Activated CD8-positive, alpha-beta memory T cell treated with anti-CD3 and anti-CD28 coated beads, Interleukin-2, amount 10 ng/mL, durations not matched to agents 7 days and 5 days (primary cell): ENCODE data around the gene MDGA2. TPM values are rescaled to one million over a fixed set of nuclear protein-coding genes. Genes with fewer than 3 reads are reported as not detected.

ENCODE experiments used
- ATAC-seq: fragments of 150-1000 bp; cut with Tn5 transposase; one replicate; pipeline ENCODE4 v1.10.0; 2021; ENCODE audit warnings: moderate library complexity
- CTCF ChIA-PET: fragments of 350-600 bp; sonication (Branson Sonifier 250); formaldehyde crosslinking; loops from one replicate; lab custom pipeline; 2021; ENCODE audit warnings: antibody characterized with exemption; lab: Charles Lee
- DNase-seq: peaks from one replicate; pipeline ENCODE4 v3.0.0-alpha.2; 2020
- H3K27ac Mint-ChIP-seq: one replicate; pipeline ENCODE4 v1.8.0; 2021; ENCODE audit warnings: mild to moderate bottlenecking, mixed read lengths
- H3K27me3 Mint-ChIP-seq: one replicate; pipeline ENCODE4 v1.8.0; 2021; ENCODE audit warnings: mixed read lengths
- H3K36me3 Mint-ChIP-seq: one replicate; pipeline ENCODE4 v1.8.0; 2021; ENCODE audit warnings: mild to moderate bottlenecking, mixed read lengths
- H3K4me1 Mint-ChIP-seq: one replicate; pipeline ENCODE4 v1.8.0; 2021; ENCODE audit warnings: mixed read lengths
- H3K4me3 Mint-ChIP-seq: one replicate; pipeline ENCODE4 v1.8.0; 2021; ENCODE audit warnings: mild to moderate bottlenecking, moderate library complexity, mixed read lengths
- H3K9me3 Mint-ChIP-seq: one replicate; pipeline ENCODE4 v1.8.0; 2022; ENCODE audit warnings: low read depth, mixed read lengths
- total RNA-seq, 2 experiments: library from RNA; stranded (reverse); gene quantifications; one replicate each; pipeline ENCODE4 v1.2.3, GENCODE V29; 2021

The MDGA2 gene
- total RNA-seq, 2 experiments from 2014 or later = not detected

GRCh38 chr14:46894476-46894875 lies 780.9 kb downstream of the MDGA2 start:
- DNase-seq = no peak
- no peak overlapping the region for H3K27ac Mint-ChIP-seq

GRCh38 chr14:46887144-46887543 lies 788.3 kb downstream of the MDGA2 start:
- H3K36me3 Mint-ChIP-seq = no peaks in the 10 kb centered on the region
- CTCF ChIA-PET = no interaction called here
- no peak overlapping the region for H3K4me3 Mint-ChIP-seq
- ATAC-seq (no peak), DNase-seq (no peak)
- no peak overlapping the region for H3K27ac Mint-ChIP-seq
- no peaks in the 10 kb centered on the region for H3K4me1 Mint-ChIP-seq
- no peaks in the 10 kb centered on the region for H3K27me3 Mint-ChIP-seq
- peaks cover 3% of the 10 kb centered on the region for H3K9me3 Mint-ChIP-seq

More at GRCh38 chr14:46894476-46894875, 780.9 kb downstream of the MDGA2 start:
- no peaks in the 10 kb centered on the region for H3K27me3 Mint-ChIP-seq
- H3K4me1 Mint-ChIP-seq = no peaks in the 10 kb centered on the region
- CTCF ChIA-PET = no interaction called here
- ATAC-seq = no peak
- H3K9me3 Mint-ChIP-seq = peaks cover 10% of the 10 kb centered on the region
- no peaks in the 10 kb centered on the region for H3K36me3 Mint-ChIP-seq
- no peak overlapping the region for H3K4me3 Mint-ChIP-seq

GRCh38 chr14:46885566-46885965 lies 789.8 kb downstream of the MDGA2 start:
- ATAC-seq (no peak), DNase-seq (no peak)
- no peak overlapping the region for H3K27ac Mint-ChIP-seq
- H3K9me3 Mint-ChIP-seq = peaks cover 9% of the 10 kb centered on the region
- no peaks in the 10 kb centered on the region for H3K4me1 Mint-ChIP-seq
- CTCF ChIA-PET = no interaction called here
- no peak overlapping the region for H3K4me3 Mint-ChIP-seq
- no peaks in the 10 kb centered on the region for H3K27me3 Mint-ChIP-seq
- no peaks in the 10 kb centered on the region for H3K36me3 Mint-ChIP-seq

GRCh38 chr14:46861753-46862152 lies 813.7 kb downstream of the MDGA2 start:
- H3K27me3 Mint-ChIP-seq = no peaks in the 10 kb centered on the region
- ATAC-seq (no peak), DNase-seq (no peak)
- H3K36me3 Mint-ChIP-seq = no peaks in the 10 kb centered on the region
- no peaks in the 10 kb centered on the region for H3K4me1 Mint-ChIP-seq
- CTCF ChIA-PET = no interaction called here
- H3K27ac Mint-ChIP-seq = no peak overlapping the region
- peaks cover 16% of the 10 kb centered on the region for H3K9me3 Mint-ChIP-seq
- no peak overlapping the region for H3K4me3 Mint-ChIP-seq

GRCh38 chr14:46840944-46841720 lies 834.3 kb downstream of the MDGA2 start:
- Mint-ChIP-seq H3K4me3 (no peak overlapping the region), H3K27ac (no peak overlapping the region), H3K27me3 (no peaks in the 10 kb centered on the region), H3K36me3 (no peaks in the 10 kb centered on the region), H3K4me1 (no peaks in the 10 kb centered on the region), H3K9me3 (no peaks in the 10 kb centered on the region)
- DNase-seq = no peak
- CTCF ChIA-PET = no interaction called here
- ATAC-seq = no peak

GRCh38 chr14:46820291-46820690 lies 855.1 kb downstream of the MDGA2 start:
- DNase-seq (no peak), ATAC-seq (no peak)
- Mint-ChIP-seq H3K36me3 (no peaks in the 10 kb centered on the region), H3K27ac (no peak overlapping the region), H3K27me3 (no peaks in the 10 kb centered on the region), H3K4me1 (no peaks in the 10 kb centered on the region), H3K9me3 (peaks cover 4% of the 10 kb centered on the region), H3K4me3 (no peak overlapping the region)
- CTCF ChIA-PET = no interaction called here

- no peaks in the 10 kb centered on the region for H3K4me1 Mint-ChIP-seq
- CTCF ChIA-PET = no interaction called here
- no peak overlapping the region for H3K27ac Mint-ChIP-seq
- H3K36me3 Mint-ChIP-seq = no peaks in the 10 kb centered on the region
- no peak overlapping the region for H3K4me3 Mint-ChIP-seq
- no peak for ATAC-seq
- H3K27me3 Mint-ChIP-seq = no peaks in the 10 kb centered on the region
- no peak for DNase-seq
- H3K9me3 Mint-ChIP-seq = peaks cover 6% of the 10 kb centered on the region
These were observed 856.3 kb downstream of the MDGA2 start for GRCh38 chr14:46819117-46819516.

- Mint-ChIP-seq H3K27ac (no peak overlapping the region), H3K27me3 (no peaks in the 10 kb centered on the region), H3K4me1 (no peaks in the 10 kb centered on the region), H3K4me3 (no peak overlapping the region), H3K36me3 (no peaks in the 10 kb centered on the region), H3K9me3 (peaks cover 6% of the 10 kb centered on the region)
- DNase-seq = no peak
- ATAC-seq = no peak
- CTCF ChIA-PET = no interaction called here
These were observed 857.3 kb downstream of the MDGA2 start for GRCh38 chr14:46818147-46818546.

GRCh38 chr14:46793144-46793543 lies 882.3 kb downstream of the MDGA2 start:
- DNase-seq (no peak), ATAC-seq (no peak)
- Mint-ChIP-seq H3K36me3 (no peaks in the 10 kb centered on the region), H3K27ac (no peak overlapping the region), H3K4me3 (no peak overlapping the region), H3K9me3 (peaks cover 16% of the 10 kb centered on the region), H3K27me3 (no peaks in the 10 kb centered on the region), H3K4me1 (no peaks in the 10 kb centered on the region)
- CTCF ChIA-PET = no interaction called here
